HepG2 (cell line): ENCODE results near the gene RASA3. TPM values are rescaled to one million over a fixed set of nuclear protein-coding genes. Genes with fewer than 3 reads are reported as not detected.

ENCODE experiments used
- ARNTL ChIP-seq: sonication (generic); formaldehyde crosslinking; IDR thresholded peaks from 2 replicates; pipeline ENCODE4 v1.4.0; 2020; ENCODE audit warnings: mild to moderate bottlenecking, missing genetic modification reagents
- ATF7-NPFF ChIP-seq: sonication (generic); formaldehyde crosslinking; IDR thresholded peaks from 2 replicates; pipeline ENCODE4 v1.8.1; 2023; ENCODE audit warnings: mild to moderate bottlenecking, low read depth, missing genetic modification reagents, moderate library complexity
- CSRNP1 ChIP-seq: sonication (generic); formaldehyde crosslinking; IDR thresholded peaks from 2 replicates; pipeline ENCODE4 v1.8.1; 2023; ENCODE audit warnings: mild to moderate bottlenecking, missing genetic modification reagents
- ELF3 ChIP-seq: IDR thresholded peaks from 2 replicates; pipeline ENCODE4 v1.6.1; 2016; ENCODE audit warnings: missing genetic modification reagents, missing compliant biosample characterization
- FOXA1 ChIP-seq, 2 experiments: fragments of 450-650 bp in 1 of 2; sonication (generic) in 1 of 2; formaldehyde crosslinking in 1 of 2; IDR thresholded peaks; 2 replicates each; pipeline versions ENCODE4 v1.4.0 to v1.6.1; 2016 to 2020; ENCODE audit warnings: missing genetic modification reagents in 1 of 2
- FOXC1 ChIP-seq: sonication (generic); formaldehyde crosslinking; IDR thresholded peaks from 2 replicates; pipeline ENCODE4 v1.8.0; 2022; ENCODE audit warnings: mild to moderate bottlenecking, missing genetic modification reagents, borderline replicate concordance
- KAT8 ChIP-seq: IDR thresholded peaks from 2 replicates; pipeline ENCODE4 v1.6.1; 2016; ENCODE audit warnings: missing genetic modification reagents, missing compliant biosample characterization
- LCORL ChIP-seq, 2 experiments: fragments of 450-650 bp in 1 of 2; sonication (generic) in 1 of 2; formaldehyde crosslinking in 1 of 2; IDR thresholded peaks; 2 replicates each; pipeline versions ENCODE4 v1.5.0 to v1.6.1; 2017 to 2020; ENCODE audit warnings: antibody characterized with exemption in 1 of 2, missing genetic modification reagents in 1 of 2
- NR2F2 ChIP-seq: IDR thresholded peaks from 2 replicates; pipeline ENCODE4 v1.6.1; 2012; ENCODE audit warnings: low read depth, inconsistent platforms, borderline replicate concordance
- SAFB2 ChIP-seq: sonication (generic); formaldehyde crosslinking; IDR thresholded peaks from 2 replicates; pipeline ENCODE4 v1.5.1; 2020; ENCODE audit warnings: missing genetic modification reagents, low read depth, mild to moderate bottlenecking, borderline replicate concordance
- TBL1XR1 ChIP-seq: fragments of 150-350 bp; IDR thresholded peaks from 2 replicates; pipeline ENCODE4 v1.6.1; 2014; ENCODE audit warnings: borderline replicate concordance, low read length; ENCODE audit not compliant: partially characterized antibody
- TEAD3 ChIP-seq: optimal IDR thresholded peaks from 2 replicates; pipeline ENCODE3; 2016; ENCODE audit warnings: borderline replicate concordance
- TOE1 ChIP-seq: sonication (generic); formaldehyde crosslinking; IDR thresholded peaks from 2 replicates; pipeline ENCODE4 v1.4.0; 2020; ENCODE audit warnings: mild to moderate bottlenecking, missing genetic modification reagents
- YY1 ChIP-seq: IDR thresholded peaks from 2 replicates; pipeline ENCODE4 v1.6.1; 2011; ENCODE audit warnings: low read length, low read depth, moderate library complexity, mild to moderate bottlenecking; ENCODE audit not compliant: insufficient read depth, insufficient replicate concordance
- ZNF138 ChIP-seq: sonication (generic); formaldehyde crosslinking; IDR thresholded peaks from 2 replicates; pipeline ENCODE4 v1.5.0; 2020; ENCODE audit warnings: mild to moderate bottlenecking, low read depth, missing genetic modification reagents
- ZNF44 ChIP-seq: sonication (generic); formaldehyde crosslinking; IDR thresholded peaks from 2 replicates; pipeline ENCODE4 v1.5.1; 2020; ENCODE audit warnings: mild to moderate bottlenecking, missing genetic modification reagents
- ZNF451 ChIP-seq: sonication (generic); formaldehyde crosslinking; IDR thresholded peaks from 2 replicates; pipeline ENCODE4 v1.5.0; 2020; ENCODE audit warnings: mild to moderate bottlenecking, missing genetic modification reagents
- ZNF619 ChIP-seq: sonication (generic); formaldehyde crosslinking; IDR thresholded peaks from 2 replicates; pipeline ENCODE4 v1.4.0; 2020; ENCODE audit warnings: mild to moderate bottlenecking, missing genetic modification reagents
- ZSCAN20 ChIP-seq: sonication (generic); formaldehyde crosslinking; IDR thresholded peaks from 2 replicates; pipeline ENCODE4 v1.4.0; 2020; ENCODE audit warnings: missing genetic modification reagents, mild to moderate bottlenecking, borderline replicate concordance
- ZSCAN25 ChIP-seq: sonication (generic); formaldehyde crosslinking; IDR thresholded peaks from 2 replicates; pipeline ENCODE4 v1.8.0; 2022; ENCODE audit warnings: mild to moderate bottlenecking, missing genetic modification reagents
- polyA plus RNA-seq, 8 experiments: library from polyadenylated mRNA; depleted of rRNA in 3 of 8; stranded (reverse) in 7 of 8; unstranded in 1 of 8; fragments of >200 nt; fragmentation: Illumina TruSeq in 4 of 8; extraction: Trizol in 4 of 8; gene quantifications; 2 replicates each; pipeline versions ENCODE4 v1.2.1 to v1.2.3, GENCODE V29; 2011 to 2016; ENCODE audit warnings: low read depth in 4 of 8, missing spikeins in 1 of 8, mixed read lengths in 1 of 8; ENCODE audit not compliant: insufficient read depth in 1 of 8
- total RNA-seq, 5 experiments: library from RNA; depleted of rRNA; stranded (reverse); fragments of >200 nt; fragmentation: Illumina TruSeq; extraction: Trizol; gene quantifications; 2 replicates each; pipeline ENCODE4 v1.2.3, GENCODE V29; 2016; ENCODE audit warnings: low read depth in 1 of 5
- TF ChIP-seq, protein P1 (sequence below): sonication (generic); formaldehyde crosslinking; IDR thresholded peaks from 2 replicates; pipeline ENCODE4 v1.9.0; 2021; ENCODE audit warnings: missing genetic modification reagents, borderline replicate concordance
- TF ChIP-seq, protein P2 (sequence below): sonication (generic); formaldehyde crosslinking; IDR thresholded peaks from 2 replicates; pipeline ENCODE4 v1.9.0; 2021; ENCODE audit warnings: missing genetic modification reagents, borderline replicate concordance
- TF ChIP-seq, protein P3 (sequence below): conservative IDR thresholded peaks from 2 replicates; pipeline ENCODE4 v1.6.1; 2018; ENCODE audit warnings: missing genetic modification reagents

The RASA3 gene
- total and polyA plus RNA-seq, 2 of the 13 experiments (the other 11 are each of a cell fraction or from before 2014, with no cell fraction given) = 0.05 TPM; not detected in 1

- TF ChIP-seq ZNF44 (CRISPR knock-in tag) = no peak
- peak; percentile 61 for TF ChIP-seq YY1
- no peak for TF ChIP-seq LCORL (IDR thresholded peaks at IDR 0.05)
- TF ChIP-seq LCORL (CRISPR knock-in tag; IDR thresholded peaks at IDR 0.05) = no peak
- no peak for TF ChIP-seq ZNF619 (CRISPR knock-in tag)
- TF ChIP-seq ZSCAN25 (CRISPR knock-in tag) = 0 out of 2 replicates have a peak, but pooled peaks have one; percentile 24
- TF ChIP-seq ZNF451 = no peak
- TF ChIP-seq ARNTL (CRISPR knock-in tag) = no peak
- no peak for TF ChIP-seq ELF3 (CRISPR knock-in tag)
- TF ChIP-seq CSRNP1 (CRISPR knock-in tag) = 0 out of 2 replicates have a peak, but pooled peaks have one; percentile 41
- no peak for TF ChIP-seq FOXC1 (CRISPR knock-in tag)
- TF ChIP-seq TBL1XR1 = no peak
- TF ChIP-seq TEAD3 (CRISPR knock-in tag) = no peak
- TF ChIP-seq, protein P1, sequence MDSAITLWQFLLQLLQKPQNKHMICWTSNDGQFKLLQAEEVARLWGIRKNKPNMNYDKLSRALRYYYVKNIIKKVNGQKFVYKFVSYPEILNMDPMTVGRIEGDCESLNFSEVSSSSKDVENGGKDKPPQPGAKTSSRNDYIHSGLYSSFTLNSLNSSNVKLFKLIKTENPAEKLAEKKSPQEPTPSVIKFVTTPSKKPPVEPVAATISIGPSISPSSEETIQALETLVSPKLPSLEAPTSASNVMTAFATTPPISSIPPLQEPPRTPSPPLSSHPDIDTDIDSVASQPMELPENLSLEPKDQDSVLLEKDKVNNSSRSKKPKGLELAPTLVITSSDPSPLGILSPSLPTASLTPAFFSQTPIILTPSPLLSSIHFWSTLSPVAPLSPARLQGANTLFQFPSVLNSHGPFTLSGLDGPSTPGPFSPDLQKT (CRISPR knock-in tag) = no peak
- no peak for TF ChIP-seq SAFB2 (CRISPR knock-in tag)
- peak; percentile 50 for TF ChIP-seq NR2F2
- TF ChIP-seq, protein P2, sequence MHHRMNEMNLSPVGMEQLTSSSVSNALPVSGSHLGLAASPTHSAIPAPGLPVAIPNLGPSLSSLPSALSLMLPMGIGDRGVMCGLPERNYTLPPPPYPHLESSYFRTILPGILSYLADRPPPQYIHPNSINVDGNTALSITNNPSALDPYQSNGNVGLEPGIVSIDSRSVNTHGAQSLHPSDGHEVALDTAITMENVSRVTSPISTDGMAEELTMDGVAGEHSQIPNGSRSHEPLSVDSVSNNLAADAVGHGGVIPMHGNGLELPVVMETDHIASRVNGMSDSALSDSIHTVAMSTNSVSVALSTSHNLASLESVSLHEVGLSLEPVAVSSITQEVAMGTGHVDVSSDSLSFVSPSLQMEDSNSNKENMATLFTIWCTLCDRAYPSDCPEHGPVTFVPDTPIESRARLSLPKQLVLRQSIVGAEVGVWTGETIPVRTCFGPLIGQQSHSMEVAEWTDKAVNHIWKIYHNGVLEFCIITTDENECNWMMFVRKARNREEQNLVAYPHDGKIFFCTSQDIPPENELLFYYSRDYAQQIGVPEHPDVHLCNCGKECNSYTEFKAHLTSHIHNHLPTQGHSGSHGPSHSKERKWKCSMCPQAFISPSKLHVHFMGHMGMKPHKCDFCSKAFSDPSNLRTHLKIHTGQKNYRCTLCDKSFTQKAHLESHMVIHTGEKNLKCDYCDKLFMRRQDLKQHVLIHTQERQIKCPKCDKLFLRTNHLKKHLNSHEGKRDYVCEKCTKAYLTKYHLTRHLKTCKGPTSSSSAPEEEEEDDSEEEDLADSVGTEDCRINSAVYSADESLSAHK (CRISPR knock-in tag) = no peak
- TF ChIP-seq ZSCAN20 (CRISPR knock-in tag) = no peak
- TF ChIP-seq ATF7-NPFF = no peak
- no peak for TF ChIP-seq FOXA1 (IDR thresholded peaks at IDR 0.05)
- peak; percentile 47 for TF ChIP-seq FOXA1 (CRISPR knock-in tag; IDR thresholded peaks at IDR 0.05)
- no peak for TF ChIP-seq ZNF138
- TF ChIP-seq, protein P3, sequence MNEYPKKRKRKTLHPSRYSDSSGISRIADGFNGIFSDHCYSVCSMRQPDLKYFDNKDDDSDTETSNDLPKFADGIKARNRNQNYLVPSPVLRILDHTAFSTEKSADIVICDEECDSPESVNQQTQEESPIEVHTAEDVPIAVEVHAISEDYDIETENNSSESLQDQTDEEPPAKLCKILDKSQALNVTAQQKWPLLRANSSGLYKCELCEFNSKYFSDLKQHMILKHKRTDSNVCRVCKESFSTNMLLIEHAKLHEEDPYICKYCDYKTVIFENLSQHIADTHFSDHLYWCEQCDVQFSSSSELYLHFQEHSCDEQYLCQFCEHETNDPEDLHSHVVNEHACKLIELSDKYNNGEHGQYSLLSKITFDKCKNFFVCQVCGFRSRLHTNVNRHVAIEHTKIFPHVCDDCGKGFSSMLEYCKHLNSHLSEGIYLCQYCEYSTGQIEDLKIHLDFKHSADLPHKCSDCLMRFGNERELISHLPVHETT = no peak
- TF ChIP-seq KAT8 (CRISPR knock-in tag) = no peak
- TF ChIP-seq TOE1 (CRISPR knock-in tag) = no peak
Measured at GRCh38 chr13:114161644-114162532, 29.5 kb upstream of the RASA3 start (continued).
